SU-DHL-6 (cell line): ENCODE results near the gene DAGLB.

Experiments
- H2AFZ ChIP-seq: fragments of 200-600 bp; sonication (generic); 2 replicates; pipeline ENCODE4 v1.6.1; 2014; ENCODE audit warnings: low read depth, mild to moderate bottlenecking, moderate library complexity, mixed read lengths, antibody characterized with exemption, low read length; ENCODE audit not compliant: severe bottlenecking
- H3F3A ChIP-seq: fragments of 200-600 bp; shearing (Covaris generic); 2 replicates; pipeline ENCODE4 v1.6.0; 2016; ENCODE audit warnings: antibody characterized with exemption, mild to moderate bottlenecking; ENCODE audit not compliant: insufficient read depth
- H3K27ac ChIP-seq: fragments of 200-600 bp; sonication (generic); 2 replicates; pipeline ENCODE4 v1.5.1; 2016; ENCODE audit warnings: low read depth, mild to moderate bottlenecking, low read length, moderate library complexity, mixed read lengths
- H3K27me3 ChIP-seq: fragments of 200-600 bp; sonication (generic), shearing (Covaris generic); 2 replicates; pipeline ENCODE4 v1.6.0; 2014; ENCODE audit warnings: mild to moderate bottlenecking, low read length
- H3K36me3 ChIP-seq: fragments of 200-600 bp; sonication (generic); 2 replicates; pipeline ENCODE4 v1.6.1; 2014; ENCODE audit warnings: mild to moderate bottlenecking, low read length, mixed read lengths
- H3K4me2 ChIP-seq: fragments of 300-600, 200-600 bp; shearing (Covaris generic), sonication (generic); 2 replicates; pipeline ENCODE4 v1.6.0; 2014; ENCODE audit warnings: low read length, low read depth, mild to moderate bottlenecking; ENCODE audit not compliant: poor library complexity, severe bottlenecking
- H3K4me3 ChIP-seq: fragments of 200-600 bp; sonication (generic); 2 replicates; pipeline ENCODE4 v1.5.1; 2014; ENCODE audit warnings: antibody characterized with exemption, low read length, mild to moderate bottlenecking, mixed read lengths; ENCODE audit not compliant: insufficient read depth, poor library complexity, severe bottlenecking
- H3K79me2 ChIP-seq: fragments of 200-600 bp; sonication (generic); 2 replicates; pipeline ENCODE4 v1.6.1; 2014; ENCODE audit warnings: mild to moderate bottlenecking, low read length, moderate library complexity; ENCODE audit not compliant: insufficient read depth
- H3K9ac ChIP-seq: fragments of 200-600 bp; sonication (generic); 2 replicates; pipeline ENCODE4 v1.7.0; 2014; ENCODE audit warnings: mild to moderate bottlenecking, low read length
- H3K9me2 ChIP-seq: fragments of 200-600 bp; sonication (generic); replicated peaks from 2 replicates; pipeline ENCODE4 v1.6.1; 2014; ENCODE audit warnings: low read length; ENCODE audit not compliant: insufficient read depth
- H3K9me3 ChIP-seq: fragments of 200-600 bp; sonication (generic); 2 replicates; pipeline ENCODE4 v1.6.1; 2014; ENCODE audit warnings: low read length, mixed read lengths; ENCODE audit not compliant: insufficient read depth
- H4K20me1 ChIP-seq: fragments of 200-600 bp; sonication (generic); 2 replicates; pipeline ENCODE4 v1.6.1; 2014; ENCODE audit warnings: low read depth, mild to moderate bottlenecking, antibody characterized with exemption, low read length, moderate library complexity, mixed read lengths
- CTCF ChIP-seq: fragments of 200-600 bp; sonication (generic); IDR thresholded peaks from one replicate; pipeline ENCODE4 v1.5.1; 2017; ENCODE audit warnings: antibody characterized with exemption, mild to moderate bottlenecking, low read length, moderate library complexity; ENCODE audit not compliant: insufficient read depth, poor library complexity, severe bottlenecking
- EZH2phosphoT487 ChIP-seq: fragments of 200-600 bp; sonication (generic), shearing (Covaris generic); conservative IDR thresholded peaks from 2 replicates; pipeline ENCODE4 v1.6.1; 2018; ENCODE audit warnings: mild to moderate bottlenecking, antibody characterized with exemption, low read length, moderate library complexity, mixed read lengths

DAGLB gene

GRCh38 chr7:6394114-6394513 is 53.6 kb downstream of the DAGLB start:
- Histone ChIP-seq H2AFZ (no peak overlapping the region), H3K27me3 (no peaks in the 10 kb centered on the region), H3K79me2 (peaks cover 98% of the 10 kb centered on the region), H3K27ac (no peak overlapping the region), H4K20me1 (peaks cover 25% of the 10 kb centered on the region; the same call in 1 of the 2 replicates), H3K9ac (no peak overlapping the region), H3F3A (no peaks in the 10 kb centered on the region), H3K36me3 (peaks cover 12% of the 10 kb centered on the region), H3K9me2 (no peaks in the 10 kb centered on the region), H3K9me3 (no peaks in the 10 kb centered on the region), H3K4me2 (no peak overlapping the region), H3K4me3 (no peak overlapping the region)
- TF ChIP-seq EZH2phosphoT487, result no peak
- no peak for TF ChIP-seq CTCF

- no peak for TF ChIP-seq CTCF
- TF ChIP-seq EZH2phosphoT487, result no peak
- Histone ChIP-seq H3K9me2 (no peaks in the 10 kb centered on the region), H3K27me3 (no peaks in the 10 kb centered on the region), H3K27ac (no peak overlapping the region), H3F3A (no peaks in the 10 kb centered on the region), H3K9me3 (no peaks in the 10 kb centered on the region), H4K20me1 (peaks cover 25% of the 10 kb centered on the region; the same call in 1 of the 2 replicates), H3K79me2 (peaks cover 97% of the 10 kb centered on the region), H2AFZ (no peak overlapping the region), H3K4me3 (no peak overlapping the region), H3K36me3 (peaks cover 12% of the 10 kb centered on the region), H3K9ac (no peak overlapping the region), H3K4me2 (no peak overlapping the region)
Measured at GRCh38 chr7:6393667-6394056, 54.1 kb downstream of the DAGLB start.

- Histone ChIP-seq H4K20me1 (peaks cover 19% of the 10 kb centered on the region; the same call in 1 of the 2 replicates), H3F3A (no peaks in the 10 kb centered on the region), H3K4me2 (no peak overlapping the region), H2AFZ (no peak overlapping the region), H3K36me3 (peaks cover 12% of the 10 kb centered on the region), H3K27ac (no peak overlapping the region), H3K79me2 (peaks cover 96% of the 10 kb centered on the region), H3K4me3 (no peak overlapping the region), H3K9me3 (no peaks in the 10 kb centered on the region), H3K9ac (no peak overlapping the region), H3K9me2 (no peaks in the 10 kb centered on the region), H3K27me3 (no peaks in the 10 kb centered on the region)
- no peak for TF ChIP-seq EZH2phosphoT487
- TF ChIP-seq CTCF, result no peak
Measured at GRCh38 chr7:6392712-6393666, 54.8 kb downstream of the DAGLB start.
